Loucy (cell line): ENCODE data around the gene TAS1R1.

Experiments used
- H2AFZ ChIP-seq: fragments of 200-600 bp; sonication (generic); 2 replicates; pipeline ENCODE4 v1.6.0; 2016; ENCODE audit warnings: antibody characterized with exemption, mild to moderate bottlenecking, low read length, moderate library complexity
- H3F3A ChIP-seq: fragments of 200-600 bp; 2 replicates; pipeline ENCODE4 v1.6.0; 2016; ENCODE audit warnings: antibody characterized with exemption, low read depth, mild to moderate bottlenecking
- H3K27me3 ChIP-seq: fragments of 200-600 bp; sonication (generic); 2 replicates; pipeline ENCODE4 v1.6.1; 2014; ENCODE audit warnings: low read length, mild to moderate bottlenecking; ENCODE audit not compliant: insufficient read depth, poor library complexity, severe bottlenecking
- H3K36me3 ChIP-seq: fragments of 200-600 bp; sonication (generic); 2 replicates; pipeline ENCODE4 v1.6.1; 2016; ENCODE audit warnings: low read length; ENCODE audit not compliant: insufficient read depth
- H3K4me1 ChIP-seq: fragments of 200-600 bp; sonication (generic); 2 replicates; pipeline ENCODE4 v1.5.1; 2014; ENCODE audit warnings: low read length, mild to moderate bottlenecking; ENCODE audit not compliant: insufficient read depth, poor library complexity, severe bottlenecking
- H3K4me2 ChIP-seq: fragments of 200-600 bp; sonication (generic); 2 replicates; pipeline ENCODE4 v1.6.0; 2014; ENCODE audit warnings: antibody characterized with exemption, low read length, low read depth, mild to moderate bottlenecking; ENCODE audit not compliant: poor library complexity, severe bottlenecking
- H3K4me3 ChIP-seq: fragments of 200-600 bp; sonication (generic); 2 replicates; pipeline ENCODE4 v1.5.1; 2014; ENCODE audit warnings: low read length, mild to moderate bottlenecking, mixed read lengths; ENCODE audit not compliant: poor library complexity, severe bottlenecking
- H3K79me2 ChIP-seq: fragments of 200-600 bp; sonication (generic); 2 replicates; pipeline ENCODE4 v1.6.1; 2014; ENCODE audit warnings: low read length; ENCODE audit not compliant: insufficient read depth
- H3K9ac ChIP-seq: fragments of 200-600 bp; sonication (generic); 2 replicates; pipeline ENCODE4 v1.6.0; 2014; ENCODE audit warnings: mild to moderate bottlenecking, low read depth, low read length, moderate library complexity; ENCODE audit not compliant: poor library complexity, severe bottlenecking
- H3K9me2 ChIP-seq: fragments of 200-600 bp; sonication (generic); replicated peaks from 2 replicates; pipeline ENCODE4 v1.6.1; 2016; ENCODE audit warnings: low read depth, low read length, mixed read lengths
- H3K9me3 ChIP-seq: fragments of 200-600 bp; sonication (generic); 2 replicates; pipeline ENCODE4 v1.6.1; 2014; ENCODE audit warnings: mild to moderate bottlenecking, antibody characterized with exemption, low read length, low read depth; ENCODE audit not compliant: insufficient read depth
- H4K20me1 ChIP-seq: fragments of 200-600 bp; sonication (generic); 2 replicates; pipeline ENCODE4 v1.6.0; 2014; ENCODE audit warnings: antibody characterized with exemption, low read length, mild to moderate bottlenecking; ENCODE audit not compliant: insufficient read depth, poor library complexity, severe bottlenecking
- EZH2phosphoT487 ChIP-seq: fragments of 200-600 bp; IDR thresholded peaks from 2 replicates; pipeline ENCODE4 v1.6.1; 2018; ENCODE audit warnings: antibody characterized with exemption, mild to moderate bottlenecking, moderate library complexity, borderline replicate concordance
- TF ChIP-seq, protein P1 (sequence below): fragments of 200-600 bp; sonication (generic); conservative IDR thresholded peaks from 2 replicates; pipeline ENCODE4 v1.5.1; 2014; ENCODE audit warnings: mild to moderate bottlenecking, antibody characterized with exemption, low read length

TAS1R1 gene

GRCh38 chr1:6591222-6591621 lies 36.1 kb downstream of the TAS1R1 start:
- no peaks in the 10 kb centered on the region for H3F3A ChIP-seq
- H3K79me2 ChIP-seq = peaks cover 7% of the 10 kb centered on the region; the same call in 1 of the 2 replicates
- no peaks in the 10 kb centered on the region for H3K9me2 ChIP-seq
- peaks cover 58% of the 10 kb centered on the region; the same call in 1 of the 2 replicates for H3K36me3 ChIP-seq
- H3K9ac ChIP-seq = no peak overlapping the region
- H3K4me1 ChIP-seq = no peaks in the 10 kb centered on the region
- H3K4me2 ChIP-seq = no peak overlapping the region
- H2AFZ ChIP-seq = no peak overlapping the region
- H3K9me3 ChIP-seq = no peaks in the 10 kb centered on the region
- TF ChIP-seq, protein P1, sequence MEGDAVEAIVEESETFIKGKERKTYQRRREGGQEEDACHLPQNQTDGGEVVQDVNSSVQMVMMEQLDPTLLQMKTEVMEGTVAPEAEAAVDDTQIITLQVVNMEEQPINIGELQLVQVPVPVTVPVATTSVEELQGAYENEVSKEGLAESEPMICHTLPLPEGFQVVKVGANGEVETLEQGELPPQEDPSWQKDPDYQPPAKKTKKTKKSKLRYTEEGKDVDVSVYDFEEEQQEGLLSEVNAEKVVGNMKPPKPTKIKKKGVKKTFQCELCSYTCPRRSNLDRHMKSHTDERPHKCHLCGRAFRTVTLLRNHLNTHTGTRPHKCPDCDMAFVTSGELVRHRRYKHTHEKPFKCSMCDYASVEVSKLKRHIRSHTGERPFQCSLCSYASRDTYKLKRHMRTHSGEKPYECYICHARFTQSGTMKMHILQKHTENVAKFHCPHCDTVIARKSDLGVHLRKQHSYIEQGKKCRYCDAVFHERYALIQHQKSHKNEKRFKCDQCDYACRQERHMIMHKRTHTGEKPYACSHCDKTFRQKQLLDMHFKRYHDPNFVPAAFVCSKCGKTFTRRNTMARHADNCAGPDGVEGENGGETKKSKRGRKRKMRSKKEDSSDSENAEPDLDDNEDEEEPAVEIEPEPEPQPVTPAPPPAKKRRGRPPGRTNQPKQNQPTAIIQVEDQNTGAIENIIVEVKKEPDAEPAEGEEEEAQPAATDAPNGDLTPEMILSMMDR = no peak
- TF ChIP-seq EZH2phosphoT487 = no peak
- no peak overlapping the region for H3K4me3 ChIP-seq
- H3K27me3 ChIP-seq = no peaks in the 10 kb centered on the region
- peaks cover 8% of the 10 kb centered on the region for H4K20me1 ChIP-seq

GRCh38 chr1:6591644-6592043 lies 36.5 kb downstream of the TAS1R1 start:
- Histone ChIP-seq H3K4me2 (no peak overlapping the region), H4K20me1 (peaks cover 12% of the 10 kb centered on the region), H3K79me2 (peaks cover 11% of the 10 kb centered on the region; the same call in 1 of the 2 replicates), H3K9ac (no peak overlapping the region), H2AFZ (no peak overlapping the region), H3K27me3 (no peaks in the 10 kb centered on the region), H3K4me3 (no peak overlapping the region), H3K4me1 (peaks cover under 1% of the 10 kb centered on the region), H3K9me2 (no peaks in the 10 kb centered on the region), H3K36me3 (peaks cover 62% of the 10 kb centered on the region; the same call in 1 of the 2 replicates), H3K9me3 (no peaks in the 10 kb centered on the region), H3F3A (no peaks in the 10 kb centered on the region)
- no peak for TF ChIP-seq EZH2phosphoT487
- TF ChIP-seq, protein P1 = no peak

DNA sequence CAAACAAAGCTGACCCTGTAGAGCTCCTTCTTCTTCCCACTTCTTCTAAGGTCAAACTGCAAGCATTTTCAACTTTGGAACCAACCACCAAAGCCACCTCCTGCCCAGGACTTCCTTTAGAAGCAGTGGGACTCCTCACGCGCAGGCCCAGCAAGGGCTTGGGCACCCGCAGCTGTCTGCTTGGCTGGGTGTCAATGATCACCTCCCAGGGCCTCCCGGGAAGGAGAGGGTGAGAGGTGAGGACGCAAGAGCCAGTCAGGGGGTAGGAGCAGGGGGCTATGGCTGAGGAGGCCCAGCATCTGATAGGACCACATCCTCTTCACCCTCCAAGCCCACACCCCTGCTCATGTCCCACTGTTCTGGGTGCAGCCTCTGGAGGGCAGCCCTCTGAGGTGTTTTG lies 37.3 kb downstream of the TAS1R1 start:
- Histone ChIP-seq H3K4me1 (peaks cover 3% of the 10 kb centered on the region), H3F3A (no peaks in the 10 kb centered on the region), H3K4me2 (no peak overlapping the region), H3K27me3 (no peaks in the 10 kb centered on the region), H3K36me3 (peaks cover 66% of the 10 kb centered on the region; the same call in 1 of the 2 replicates), H3K79me2 (peaks cover 19% of the 10 kb centered on the region), H3K9ac (no peak overlapping the region), H3K4me3 (no peak overlapping the region), H4K20me1 (peaks cover 17% of the 10 kb centered on the region), H3K9me3 (no peaks in the 10 kb centered on the region), H3K9me2 (no peaks in the 10 kb centered on the region), H2AFZ (no peak overlapping the region)
- TF ChIP-seq EZH2phosphoT487 = no peak
- TF ChIP-seq, protein P1 = no peak
